IMR-90 (cell line): ENCODE results near the gene UCK2. TPM values are rescaled to one million over a fixed set of nuclear protein-coding genes. Genes with fewer than 3 reads are reported as not detected.

Experiments
- ATAC-seq: fragments of 200-7000 bp; cut with Tn5 transposase; 2 replicates; pipeline ENCODE4 v1.9.1; 2020; ENCODE audit warnings: low read depth, mild to moderate bottlenecking, moderate library complexity
- BruUV-seq: library from RNA; stranded (reverse); fragments of 400-500 nt; replicated peaks from 2 replicates; lab custom pipeline; 2021; lab: Mats Ljungman, UMichigan
- CTCF ChIA-PET: fragments of 300-600 bp; formaldehyde crosslinking; extraction: SDS; loops from one replicate; lab custom pipeline; 2021; ENCODE audit warnings: antibody characterized with exemption; lab: Yijun Ruan, JAX
- POLR2A ChIA-PET: fragments of 300-600 bp; sonication (Branson Sonifier 250); formaldehyde crosslinking; loops from one replicate; lab custom pipeline; 2022; ENCODE audit warnings: antibody characterized with exemption; ENCODE audit not compliant: unreplicated experiment; lab: Charles Lee
- DNase-seq: peaks from one replicate; pipeline ENCODE4 v3.0.0; 2013
- H2AFZ ChIP-seq: replicated peaks from 2 replicates; pipeline ENCODE3; 2013; ENCODE audit warnings: low read length, mild to moderate bottlenecking; ENCODE audit not compliant: poor library complexity
- H2AK5ac ChIP-seq: 2 replicates; pipeline ENCODE4 v1.6.1; 2013; ENCODE audit warnings: low read depth, low read length, inconsistent platforms
- H2AK9ac ChIP-seq: replicated peaks from 2 replicates; pipeline ENCODE3; 2013; ENCODE audit warnings: mild to moderate bottlenecking, low read depth, low read length, moderate library complexity; ENCODE audit not compliant: poor library complexity
- H2BK120ac ChIP-seq: 2 replicates; pipeline ENCODE4 v1.6.1; 2013; ENCODE audit warnings: low read depth, low read length, inconsistent platforms
- H2BK15ac ChIP-seq: 3 replicates; pipeline ENCODE4 v1.6.1; 2013; ENCODE audit warnings: low read depth, low read length, inconsistent platforms
- H2BK20ac ChIP-seq: 2 replicates; pipeline ENCODE4 v1.6.1; 2013; ENCODE audit warnings: low read depth, mild to moderate bottlenecking, inconsistent platforms, low read length, moderate library complexity
- H2BK5ac ChIP-seq: 2 replicates; pipeline ENCODE4 v1.6.1; 2013; ENCODE audit warnings: mild to moderate bottlenecking, low read depth, low read length, inconsistent platforms; ENCODE audit not compliant: poor library complexity, severe bottlenecking
- H3K14ac ChIP-seq: replicated peaks from 2 replicates; pipeline ENCODE4 v1.6.1; 2013; ENCODE audit warnings: low read depth, low read length, inconsistent platforms
- H3K18ac ChIP-seq: 2 replicates; pipeline ENCODE4 v1.6.1; 2013; ENCODE audit warnings: low read depth, low read length, control low read depth
- H3K23ac ChIP-seq: 2 replicates; pipeline ENCODE4 v1.6.1; 2013; ENCODE audit warnings: low read depth, low read length, inconsistent platforms
- H3K27ac ChIP-seq: 2 replicates; pipeline ENCODE4 v1.5.1; 2013; ENCODE audit warnings: mild to moderate bottlenecking, control low read depth, low read length; ENCODE audit not compliant: insufficient read depth
- H3K27me3 ChIP-seq: 2 replicates; pipeline ENCODE4 v1.6.1; 2013; ENCODE audit warnings: low read length; ENCODE audit not compliant: control insufficient read depth, insufficient read depth
- H3K36me3 ChIP-seq: 2 replicates; pipeline ENCODE4 v1.6.1; 2013; ENCODE audit warnings: low read length, mixed read lengths; ENCODE audit not compliant: control insufficient read depth, insufficient read depth
- H3K4ac ChIP-seq: 2 replicates; pipeline ENCODE4 v1.6.1; 2013; ENCODE audit warnings: low read depth, low read length, inconsistent platforms
- H3K4me1 ChIP-seq: 2 replicates; pipeline ENCODE4 v1.6.1; 2013; ENCODE audit warnings: low read length, mixed read lengths; ENCODE audit not compliant: control insufficient read depth, insufficient read depth
- H3K4me2 ChIP-seq: 2 replicates; pipeline ENCODE4 v1.6.1; 2013; ENCODE audit warnings: low read depth, mild to moderate bottlenecking, control low read depth, low read length, moderate library complexity
- H3K4me3 ChIP-seq: 2 replicates; pipeline ENCODE4 v1.5.1; 2013; ENCODE audit warnings: low read depth, mild to moderate bottlenecking, control low read depth, low read length, moderate library complexity; ENCODE audit not compliant: insufficient read depth
- H3K56ac ChIP-seq: 2 replicates; pipeline ENCODE4 v1.6.1; 2013; ENCODE audit warnings: low read length, inconsistent platforms; ENCODE audit not compliant: insufficient read depth; ENCODE audit errors: extremely low read depth
- H3K79me1 ChIP-seq, 2 experiments: 2 replicates each; pipeline ENCODE4 v1.6.1; 2013; ENCODE audit warnings: low read length in 2 of 2, inconsistent platforms in 1 of 2, low read depth in 1 of 2
- H3K9ac ChIP-seq: 2 replicates; pipeline ENCODE4 v1.6.1; 2013; ENCODE audit warnings: low read depth, low read length, control low read depth
- H3K9me1 ChIP-seq: 2 replicates; pipeline ENCODE4 v1.6.1; 2013; ENCODE audit warnings: low read length, inconsistent platforms; ENCODE audit not compliant: insufficient read depth
- H3K9me3 ChIP-seq: 2 replicates; pipeline ENCODE4 v1.6.1; 2013; ENCODE audit warnings: low read length; ENCODE audit not compliant: control insufficient read depth, insufficient read depth
- H4K20me1 ChIP-seq: 2 replicates; pipeline ENCODE4 v1.6.1; 2013; ENCODE audit warnings: low read length, inconsistent platforms; ENCODE audit not compliant: insufficient read depth
- H4K5ac ChIP-seq: 2 replicates; pipeline ENCODE4 v1.6.1; 2013; ENCODE audit warnings: mild to moderate bottlenecking, low read depth, low read length, control low read depth
- H4K8ac ChIP-seq, 2 experiments: 2 replicates each; pipeline ENCODE4 v1.6.1; 2013; ENCODE audit warnings: low read depth in 2 of 2, low read length in 2 of 2, control low read depth in 1 of 2, inconsistent platforms in 1 of 2
- H4K91ac ChIP-seq: 2 replicates; pipeline ENCODE4 v1.6.1; 2013; ENCODE audit warnings: low read depth, low read length, inconsistent platforms; ENCODE audit not compliant: insufficient read depth
- BHLHE40 ChIP-seq: fragments of 150-350 bp; IDR thresholded peaks from 2 replicates; pipeline ENCODE4 v1.6.1; 2016; ENCODE audit warnings: mild to moderate bottlenecking, low read depth, low read length
- CEBPB ChIP-seq: IDR thresholded peaks from 2 replicates; pipeline ENCODE4 v1.6.1; 2012; ENCODE audit warnings: low read depth, low read length, improper control_type of control experiment
- CHD1 ChIP-seq: IDR thresholded peaks from 2 replicates; pipeline ENCODE4 v1.6.1; 2012; ENCODE audit warnings: low read depth, low read length, improper control_type of control experiment
- MAZ ChIP-seq: IDR thresholded peaks from 2 replicates; pipeline ENCODE4 v1.6.1; 2012; ENCODE audit warnings: low read depth, mild to moderate bottlenecking, low read length, improper control_type of control experiment, moderate library complexity, borderline replicate concordance
- NFE2L2 ChIP-seq: fragments of 150-350 bp; IDR thresholded peaks from 2 replicates; pipeline ENCODE4 v1.6.1; 2016; ENCODE audit warnings: low read depth, mild to moderate bottlenecking, low read length
- RCOR1 ChIP-seq: IDR thresholded peaks from 2 replicates; pipeline ENCODE4 v1.6.1; 2012; ENCODE audit warnings: mild to moderate bottlenecking, low read length, improper control_type of control experiment; ENCODE audit not compliant: insufficient replicate concordance
- USF2 ChIP-seq: fragments of 150-350 bp; IDR thresholded peaks from 2 replicates; pipeline ENCODE4 v1.6.1; 2017; ENCODE audit warnings: mild to moderate bottlenecking, antibody characterized with exemption, low read length, low read depth
- WGBS, 2 experiments: methylation state at CpG; one replicate each; pipeline versions ENCODE4 v1.1.5 to v1.1.7; 2013; ENCODE audit warnings: missing lambda C conversion rate in 2 of 2; ENCODE audit not compliant: insufficient read length in 1 of 2; ENCODE audit errors: extremely low coverage in 2 of 2; 5-methylcytosine and 5-hydroxymethylcytosine counted together
- dilution Hi-C: fragments of 300-500 bp; cut with HindIII; formaldehyde crosslinking; loops from one replicate; pipeline ENCODE4 v1.14.3; 2018; ENCODE audit warnings: low sequenced_read_pairs; ENCODE audit not compliant: unreplicated experiment
- in situ Hi-C: fragments of 300-500 bp; cut with MboI; formaldehyde crosslinking; loops from 3 replicates; pipeline ENCODE4 v1.14.3; 2019; ENCODE audit warnings: low sequenced_read_pairs, inconsistent platforms, mixed read lengths
- intact Hi-C: fragments of 100-400 bp; cut with micrococcal nuclease; formaldehyde crosslinking; loops from 2 replicates; pipeline ENCODE4 v1.10.0; 2022
- polyA plus RNA-seq, 3 experiments: library from polyadenylated mRNA; depleted of rRNA; stranded (reverse); fragments of >200 nt; gene quantifications; 2 replicates each; pipeline ENCODE4 v1.2.3, GENCODE V29; 2012; ENCODE audit warnings: low replicate concordance in 1 of 3
- total RNA-seq: library from RNA; depleted of rRNA; stranded (reverse); fragments of >200 nt; gene quantifications from 2 replicates; pipeline ENCODE4 v1.2.3, GENCODE V29; 2012
- TF ChIP-seq, protein P1 (sequence below): conservative IDR thresholded peaks from 2 replicates; pipeline ENCODE4 v1.5.1; 2012; ENCODE audit warnings: mild to moderate bottlenecking, low read depth, low read length, improper control_type of control experiment

UCK2 gene
- total and polyA plus RNA-seq, 2 of the 4 experiments (the other 2 are of a cell fraction): 83.0 to 87.8 TPM

DNA sequence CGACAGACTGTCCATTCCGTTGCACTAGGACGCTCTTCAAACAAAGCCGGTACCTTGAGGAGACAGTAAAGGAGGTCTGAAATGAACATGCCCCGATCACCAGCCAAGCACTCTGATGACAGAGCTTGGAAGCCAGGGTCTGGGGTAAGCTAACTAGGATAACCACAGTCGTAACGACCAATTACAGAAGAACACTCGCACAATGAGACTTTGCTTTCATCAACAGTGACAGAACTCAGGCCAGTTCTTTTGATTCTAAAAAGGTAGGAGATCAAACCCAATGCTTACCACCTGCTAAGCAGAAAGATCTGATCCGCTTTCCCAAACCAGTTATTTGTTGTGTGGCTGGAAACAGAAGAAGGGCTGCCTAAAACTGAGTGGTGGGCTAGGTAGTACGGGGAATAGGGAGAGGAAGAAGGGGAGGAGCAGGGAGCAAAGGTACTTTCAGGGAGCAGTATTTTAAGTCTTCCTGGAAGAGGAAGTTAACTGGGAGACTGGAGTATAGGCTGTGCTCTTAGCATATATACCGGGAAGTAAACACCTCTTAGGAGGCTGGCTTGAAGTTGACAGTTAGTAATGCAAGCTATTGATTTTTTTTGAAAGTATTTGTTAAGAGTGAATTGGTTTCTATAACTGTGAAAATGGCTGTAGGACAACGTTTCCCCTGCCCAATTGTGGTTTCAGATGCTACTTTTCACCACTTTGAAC lies 38.4 kb downstream of the UCK2 start:
- H4K5ac ChIP-seq: no peak overlapping the region
- no peak overlapping the region for H2BK120ac ChIP-seq
- H3K4ac ChIP-seq: no peak overlapping the region
- H3K27ac ChIP-seq: no peak overlapping the region
- H2AK5ac ChIP-seq: no peak overlapping the region
- in situ Hi-C loops (no loop called here), intact Hi-C loops (no loop called here), dilution Hi-C loops (no loop called here)
- no TSS peak for BruUV-seq
- TF ChIP-seq BHLHE40: no peak
- TF ChIP-seq NFE2L2: no peak
- TF ChIP-seq CEBPB: no peak
- no peak for TF ChIP-seq MAZ
- no peak for TF ChIP-seq CHD1
- no peak for TF ChIP-seq RCOR1
- TF ChIP-seq, protein P1, sequence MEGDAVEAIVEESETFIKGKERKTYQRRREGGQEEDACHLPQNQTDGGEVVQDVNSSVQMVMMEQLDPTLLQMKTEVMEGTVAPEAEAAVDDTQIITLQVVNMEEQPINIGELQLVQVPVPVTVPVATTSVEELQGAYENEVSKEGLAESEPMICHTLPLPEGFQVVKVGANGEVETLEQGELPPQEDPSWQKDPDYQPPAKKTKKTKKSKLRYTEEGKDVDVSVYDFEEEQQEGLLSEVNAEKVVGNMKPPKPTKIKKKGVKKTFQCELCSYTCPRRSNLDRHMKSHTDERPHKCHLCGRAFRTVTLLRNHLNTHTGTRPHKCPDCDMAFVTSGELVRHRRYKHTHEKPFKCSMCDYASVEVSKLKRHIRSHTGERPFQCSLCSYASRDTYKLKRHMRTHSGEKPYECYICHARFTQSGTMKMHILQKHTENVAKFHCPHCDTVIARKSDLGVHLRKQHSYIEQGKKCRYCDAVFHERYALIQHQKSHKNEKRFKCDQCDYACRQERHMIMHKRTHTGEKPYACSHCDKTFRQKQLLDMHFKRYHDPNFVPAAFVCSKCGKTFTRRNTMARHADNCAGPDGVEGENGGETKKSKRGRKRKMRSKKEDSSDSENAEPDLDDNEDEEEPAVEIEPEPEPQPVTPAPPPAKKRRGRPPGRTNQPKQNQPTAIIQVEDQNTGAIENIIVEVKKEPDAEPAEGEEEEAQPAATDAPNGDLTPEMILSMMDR: no peak
- no peak for TF ChIP-seq USF2
- no peak overlapping the region for H2BK20ac ChIP-seq
- no peaks in the 10 kb centered on the region for H3K27me3 ChIP-seq
- H3K9me1 ChIP-seq: peaks cover 7% of the 10 kb centered on the region
- H3K79me1 ChIP-seq: peaks cover 40 to 75% of the 10 kb centered on the region in 2 experiments; a peak in 3 of 4 replicates
- no peak overlapping the region for H2BK15ac ChIP-seq
- POLR2A ChIA-PET: no interaction called here
- no peak overlapping the region for H2BK5ac ChIP-seq
- WGBS, 2 experiments: 90% methylated on average over 2 of the region's 12 CpGs; no CpG with 5 or more reads in 1 of the 2 experiments
- no peaks in the 10 kb centered on the region for H3K36me3 ChIP-seq
- CTCF ChIA-PET: no interaction called here
- H3K9ac ChIP-seq: no peak overlapping the region
- ATAC-seq (no peak), DNase-seq (no peak)
- H3K56ac ChIP-seq: no peak overlapping the region
- 0 out of 2 replicates have a peak, but pooled peaks cover 2% of the 10 kb centered on the region for H3K4me1 ChIP-seq
- H4K91ac ChIP-seq: no peak overlapping the region
- H3K9me3 ChIP-seq: no peaks in the 10 kb centered on the region
- no peak overlapping the region for H2AFZ ChIP-seq
- H4K20me1 ChIP-seq: peaks cover 32% of the 10 kb centered on the region
- no peak overlapping the region for H3K14ac ChIP-seq
- no peak overlapping the region for H3K18ac ChIP-seq
- H2AK9ac ChIP-seq: no peak overlapping the region
- no peak overlapping the region for H3K4me3 ChIP-seq
- H3K23ac ChIP-seq: no peak overlapping the region
- no peak overlapping the region for H4K8ac ChIP-seq
- no peak overlapping the region for H3K4me2 ChIP-seq
